ENCODE measurements around the gene PATL1.

DNA sequence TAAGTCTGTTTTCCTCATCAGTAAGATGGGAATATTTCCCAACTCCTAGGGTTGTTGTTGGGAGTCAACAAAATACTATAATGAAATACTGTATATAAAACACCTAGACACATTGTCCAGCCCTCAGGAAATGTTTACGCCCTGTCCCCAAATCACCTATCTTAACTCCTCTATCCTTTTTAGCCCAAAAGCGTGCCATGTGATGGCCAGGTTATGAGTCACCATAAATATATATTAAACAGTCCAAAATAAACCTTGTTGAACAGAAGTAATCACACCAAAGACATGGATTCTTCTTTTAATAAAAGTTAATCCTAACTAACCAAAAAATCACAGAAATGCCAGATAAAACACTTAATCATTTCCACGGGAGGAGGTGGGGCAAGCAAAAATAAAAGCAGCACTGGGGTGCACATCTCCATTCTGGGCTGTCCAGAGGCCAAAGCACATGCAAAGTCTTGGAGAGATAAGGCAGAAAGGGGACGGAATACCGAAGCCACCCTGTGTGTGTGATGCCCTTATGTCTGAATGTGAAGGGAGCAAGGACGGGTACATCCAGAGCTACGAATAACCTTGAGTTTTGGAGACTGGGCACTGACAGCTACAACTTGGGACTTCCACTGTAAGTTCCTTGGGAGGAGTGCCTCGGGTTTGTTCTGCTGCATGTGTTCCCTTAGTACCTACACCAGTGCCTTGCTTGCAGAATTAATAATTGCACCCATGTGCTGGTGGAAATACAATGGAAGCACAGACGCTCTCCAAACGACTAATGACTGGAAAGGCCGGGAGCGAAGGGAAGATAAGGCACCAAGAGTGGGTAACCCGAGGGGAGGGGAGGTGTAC lies 54.3 kb downstream of the PATL1 start:
- TF ChIP-seq EZH2 (IDR thresholded peaks at IDR 0.05) (no peak), EZH2phosphoT487 (IDR thresholded peaks at IDR 0.05) (no peak)
